Measurements from ENCODE around the gene RERE. TPM values are rescaled to one million over a fixed set of nuclear protein-coding genes. Genes with fewer than 3 reads are reported as not detected.

The RERE gene
- total RNA-seq, 2 donors from 2014 or later: 144 to 174 TPM

- Histone ChIP-seq H3K4me3 (no peak overlapping the region), H3K9me3 (no peaks in the 10 kb centered on the region), H3K4me1 (ENCODE audit: control insufficient read depth in 1 of 2, low read depth in 2 of 2) (peaks cover 4 to 25% of the 10 kb centered on the region in 2 donors), H3K27ac (no peak overlapping the region), H3K36me3 (no peaks in the 10 kb centered on the region), H3K27me3 (replicated peaks; ENCODE audit: insufficient read depth) (no peaks in the 10 kb centered on the region)
- DNase-seq (ENCODE audit: low spot score) (no peak), ATAC-seq (ENCODE audit: insufficient number of reproducible peaks, low FRiP score, low read depth) (no peak)
- TF ChIP-seq CTCF (IDR thresholded peaks at IDR 0.05): no peak
Observed at GRCh38 chr1:8813991-8814390, 3.4 kb downstream of the RERE start.

GRCh38 chr1:8813016-8813763 lies 4.2 kb downstream of the RERE start:
- peaks cover 4 to 20% of the 10 kb centered on the region in 2 donors for H3K4me1 ChIP-seq (ENCODE audit: control insufficient read depth in 1 of 2, low read depth in 2 of 2)
- no peaks in the 10 kb centered on the region for H3K27me3 ChIP-seq (replicated peaks; ENCODE audit: insufficient read depth)
- no peaks in the 10 kb centered on the region for H3K36me3 ChIP-seq
- H3K4me3 ChIP-seq: no peak overlapping the region
- no peak overlapping the region for H3K27ac ChIP-seq
- DNase-seq (ENCODE audit: low spot score): no peak
- no peak for TF ChIP-seq CTCF (IDR thresholded peaks at IDR 0.05)
- ATAC-seq (ENCODE audit: insufficient number of reproducible peaks, low FRiP score, low read depth): no peak
- H3K9me3 ChIP-seq: no peaks in the 10 kb centered on the region

GRCh38 chr1:8812081-8812480 lies 5.4 kb downstream of the RERE start:
- H3K27ac ChIP-seq: no peak overlapping the region

GRCh38 chr1:8810987-8811386 lies 6.5 kb downstream of the RERE start:
- Histone ChIP-seq H3K27ac (no peak overlapping the region), H3K9me3 (no peaks in the 10 kb centered on the region), H3K4me1 (ENCODE audit: control insufficient read depth in 1 of 2, low read depth in 2 of 2) (peaks cover 3 to 13% of the 10 kb centered on the region in 2 donors), H3K36me3 (no peaks in the 10 kb centered on the region), H3K27me3 (replicated peaks; ENCODE audit: insufficient read depth) (no peaks in the 10 kb centered on the region), H3K4me3 (no peak overlapping the region)
- no peak for ATAC-seq (ENCODE audit: insufficient number of reproducible peaks, low FRiP score, low read depth)
- no peak for TF ChIP-seq CTCF (IDR thresholded peaks at IDR 0.05)
- DNase-seq (ENCODE audit: low spot score): no peak

More at GRCh38 chr1:8812081-8812480, 5.4 kb downstream of the RERE start:
- H3K27me3 ChIP-seq (replicated peaks; ENCODE audit: insufficient read depth): no peaks in the 10 kb centered on the region
- TF ChIP-seq CTCF (IDR thresholded peaks at IDR 0.05): no peak
- H3K4me1 ChIP-seq (ENCODE audit: control insufficient read depth in 1 of 2, low read depth in 2 of 2): peaks cover 4 to 19% of the 10 kb centered on the region in 2 donors
- no peaks in the 10 kb centered on the region for H3K36me3 ChIP-seq
- H3K4me3 ChIP-seq: no peak overlapping the region
- ATAC-seq (ENCODE audit: insufficient number of reproducible peaks, low FRiP score, low read depth) (no peak), DNase-seq (ENCODE audit: low spot score) (no peak)
- no peaks in the 10 kb centered on the region for H3K9me3 ChIP-seq

GRCh38 chr1:8809342-8809736 lies 8.1 kb downstream of the RERE start:
- H3K27me3 ChIP-seq (replicated peaks; ENCODE audit: insufficient read depth): no peaks in the 10 kb centered on the region
- no peak for DNase-seq (ENCODE audit: low spot score)
- no peaks in the 10 kb centered on the region for H3K9me3 ChIP-seq
- no peak for TF ChIP-seq CTCF (IDR thresholded peaks at IDR 0.05)
- ATAC-seq (ENCODE audit: insufficient number of reproducible peaks, low FRiP score, low read depth): no peak
- H3K4me1 ChIP-seq (ENCODE audit: control insufficient read depth in 1 of 2, low read depth in 2 of 2): no peaks in the 10 kb centered on the region
- no peaks in the 10 kb centered on the region for H3K36me3 ChIP-seq
- H3K4me3 ChIP-seq: no peak overlapping the region
- no peak overlapping the region for H3K27ac ChIP-seq
